ENCODE measurements around the gene MIER1. TPM values are rescaled to one million over a fixed set of nuclear protein-coding genes. Genes with fewer than 3 reads are reported as not detected.

The MIER1 gene
- total RNA-seq, 2 donors from 2014 or later = 22.2 to 45.6 TPM

- no peaks in the 10 kb centered on the region for H3K4me1 ChIP-seq (replicated peaks)
- no peaks in the 10 kb centered on the region for H3K36me3 ChIP-seq
- TF ChIP-seq POLR2A (IDR thresholded peaks at IDR 0.05) = no peak
- no peak for TF ChIP-seq CTCF (IDR thresholded peaks at IDR 0.05)
- no peak for TF ChIP-seq POLR2AphosphoS5 (IDR thresholded peaks at IDR 0.05)
- WGBS = 34% methylated on average over 2 of the region's 2 CpGs
- H3K4me3 ChIP-seq = no peak overlapping the region
- no peak overlapping the region for H3K27ac ChIP-seq
- intact Hi-C loops (cut with DNase I) = no loop called here
- H3K9me3 ChIP-seq = no peaks in the 10 kb centered on the region
- no peaks in the 10 kb centered on the region for H3K27me3 ChIP-seq (replicated peaks; ENCODE audit: insufficient read depth)
- no peak for DNase-seq (ENCODE audit: low spot score)
Observed at GRCh38 chr1:66916320-66916719, 8.5 kb upstream of the MIER1 start.

- no peak for DNase-seq (ENCODE audit: low spot score)
- intact Hi-C loops (cut with DNase I) = no loop called here
- Histone ChIP-seq H3K9me3 (no peaks in the 10 kb centered on the region), H3K4me1 (replicated peaks) (no peaks in the 10 kb centered on the region), H3K27ac (no peak overlapping the region), H3K36me3 (no peaks in the 10 kb centered on the region), H3K4me3 (no peak overlapping the region), H3K27me3 (replicated peaks; ENCODE audit: insufficient read depth) (no peaks in the 10 kb centered on the region)
- no peak for TF ChIP-seq CTCF (IDR thresholded peaks at IDR 0.05)
- no peak for TF ChIP-seq POLR2AphosphoS5 (IDR thresholded peaks at IDR 0.05)
- no peak for TF ChIP-seq POLR2A (IDR thresholded peaks at IDR 0.05)
- 92% methylated on average over 1 of the region's 1 CpG for WGBS
Observed at GRCh38 chr1:66917476-66917875, 7.3 kb upstream of the MIER1 start.

- Histone ChIP-seq H3K36me3 (no peaks in the 10 kb centered on the region), H3K27me3 (replicated peaks; ENCODE audit: insufficient read depth) (no peaks in the 10 kb centered on the region), H3K27ac (no peak overlapping the region), H3K4me3 (no peak overlapping the region), H3K9me3 (no peaks in the 10 kb centered on the region), H3K4me1 (replicated peaks) (peaks cover 2% of the 10 kb centered on the region)
- TF ChIP-seq CTCF (IDR thresholded peaks at IDR 0.05) = no peak
- TF ChIP-seq POLR2AphosphoS5 (IDR thresholded peaks at IDR 0.05) = no peak
- no peak for TF ChIP-seq POLR2A (IDR thresholded peaks at IDR 0.05)
- 75% methylated on average over 1 of the region's 1 CpG for WGBS
- intact Hi-C loops (cut with DNase I) = no loop called here
- DNase-seq (ENCODE audit: low spot score) = no peak
Observed at GRCh38 chr1:66919063-66919462, 5.7 kb upstream of the MIER1 start.

GRCh38 chr1:66919828-66920227 lies 5.0 kb upstream of the MIER1 start:
- H3K9me3 ChIP-seq = no peaks in the 10 kb centered on the region
- H3K27ac ChIP-seq = no peak overlapping the region
- H3K4me3 ChIP-seq = no peak overlapping the region
- H3K27me3 ChIP-seq (replicated peaks; ENCODE audit: insufficient read depth) = no peaks in the 10 kb centered on the region
- no peak for DNase-seq (ENCODE audit: low spot score)
- peaks cover 2% of the 10 kb centered on the region for H3K4me1 ChIP-seq (replicated peaks)
- no peaks in the 10 kb centered on the region for H3K36me3 ChIP-seq
- 87% methylated on average over 3 of the region's 3 CpGs for WGBS
- intact Hi-C loops (cut with DNase I) = loop anchor here (10.0 kb wide), 1 partner anchor 65 kb away; no protein-coding TSS in a partner anchor
- no peak for TF ChIP-seq POLR2A (IDR thresholded peaks at IDR 0.05)
- no peak for TF ChIP-seq POLR2AphosphoS5 (IDR thresholded peaks at IDR 0.05)
- TF ChIP-seq CTCF (IDR thresholded peaks at IDR 0.05) = no peak

- TF ChIP-seq CTCF (IDR thresholded peaks at IDR 0.05) (no peak), POLR2AphosphoS5 (IDR thresholded peaks at IDR 0.05) (no peak), POLR2A (IDR thresholded peaks at IDR 0.05) (no peak)
- no peak overlapping the region for H3K4me3 ChIP-seq
- intact Hi-C loops (cut with DNase I) = loop anchor here (10.0 kb wide), 1 partner anchor 64 kb away; no protein-coding TSS in a partner anchor
- no peaks in the 10 kb centered on the region for H3K9me3 ChIP-seq
- 95% methylated on average over 2 of the region's 2 CpGs for WGBS
- no peaks in the 10 kb centered on the region for H3K27me3 ChIP-seq (replicated peaks; ENCODE audit: insufficient read depth)
- no peaks in the 10 kb centered on the region for H3K36me3 ChIP-seq
- no peak for DNase-seq (ENCODE audit: low spot score)
- peaks cover 2% of the 10 kb centered on the region for H3K4me1 ChIP-seq (replicated peaks)
- no peak overlapping the region for H3K27ac ChIP-seq
Observed at GRCh38 chr1:66920543-66920942, 4.2 kb upstream of the MIER1 start.

All from prostate gland (tissue), 2 donors.